Ovary (tissue), 3 donors: ENCODE measurements around the gene PCDHGA6.

Experiments used
- CTCF ChIP-seq, 3 donors: fragments of 450-650 bp in 2 of 3; fragments of 200-600 bp in 1 of 3; IDR thresholded peaks; one replicate each; pipeline versions ENCODE4 v1.5.1 to v1.8.0; 2016 to 2022; ENCODE audit warnings: antibody characterized with exemption in 3 of 3, mild to moderate bottlenecking in 1 of 3
- POLR2A ChIP-seq: fragments of 450-650 bp; IDR thresholded peaks from one replicate; pipeline ENCODE4 v1.6.1; 2017; ENCODE audit warnings: antibody characterized with exemption, mild to moderate bottlenecking, moderate library complexity
- donor health status: DM: no; HTN: no; CAD: no.

- TF ChIP-seq POLR2A: no peak
- TF ChIP-seq CTCF (IDR thresholded peaks at IDR 0.05): no peak
These were observed 13.0 kb upstream of the PCDHGA6 start for GRCh38 chr5:141360685-141361084.
